Ovary (tissue), 9 donors: Measurements from ENCODE around the gene HYI. TPM values are rescaled to one million over a fixed set of nuclear protein-coding genes. Genes with fewer than 3 reads are reported as not detected.

Source experiments
- DNase-seq, 5 donors: peaks; one replicate each; pipeline ENCODE4 v3.0.0-alpha.2; 2019 to 2020
- H3K27ac ChIP-seq, 2 donors: fragments of 200-600 bp; one replicate each; pipeline versions ENCODE4 v1.5.1 to v1.8.0; 2019 to 2022
- H3K27me3 ChIP-seq: fragments of 200-600 bp; one replicate; pipeline ENCODE4 v1.8.0; 2022
- H3K36me3 ChIP-seq: fragments of 200-600 bp; sonication (generic); one replicate; pipeline ENCODE4 v1.5.1; 2019
- H3K4me1 ChIP-seq: one replicate; pipeline ENCODE4 v1.8.1; 2013; ENCODE audit warnings: mild to moderate bottlenecking, moderate library complexity; ENCODE audit not compliant: insufficient read depth
- H3K4me3 ChIP-seq: fragments of 200-600 bp; sonication (generic); one replicate; pipeline ENCODE4 v1.5.1; 2017
- H3K9me3 ChIP-seq, 2 donors: fragments of 200-600 bp in 1 of 2; sonication (generic) in 1 of 2; one replicate each; pipeline versions ENCODE4 v1.5.1 to v1.8.1; 2013 to 2019; ENCODE audit warnings: mild to moderate bottlenecking in 1 of 2, moderate library complexity in 1 of 2
- EP300 ChIP-seq: sonication (generic); formaldehyde crosslinking; IDR thresholded peaks from one replicate; pipeline ENCODE4 v1.6.1; 2017; ENCODE audit warnings: antibody characterized with exemption
- POLR2A ChIP-seq: fragments of 450-650 bp; IDR thresholded peaks from one replicate; pipeline ENCODE4 v1.6.1; 2017; ENCODE audit warnings: antibody characterized with exemption, mild to moderate bottlenecking, moderate library complexity
- WGBS, 3 donors: extraction: QIAGEN DNeasy Blood & Tissue Kit in 1 of 3; methylation state at CpG; one replicate each; pipeline versions ENCODE4 v1.1.5 to v1.1.7; 2013 to 2017; 5-methylcytosine and 5-hydroxymethylcytosine counted together
- intact Hi-C, 4 donors: fragments of 100-400 bp; cut with DNase I; formaldehyde crosslinking; loops; one replicate each; pipeline versions ENCODE4 v1.11.0 to v1.15.1; 2022 to 2023
- polyA plus RNA-seq, 2 donors: library from polyadenylated mRNA; stranded (reverse); fragments of 200-250 nt in 1 of 2; fragments of 350-450 nt in 1 of 2; fragmentation: Illumina TruSeq in 1 of 2; extraction: RNeasy Lipid Tissue Mini Kit (QIAGEN cat#74804) in 1 of 2; gene quantifications; one replicate each; pipeline ENCODE4 v1.2.3, GENCODE V29; 2013 to 2014
- total RNA-seq, 7 donors: library from RNA; depleted of rRNA in 2 of 7; stranded (reverse); fragments of >200 nt in 2 of 7; fragmentation: NEBNext Ultra II Directional in 3 of 7; extraction: Animal tissue kit (Norgen Biotek cat#: 25700) in 3 of 7; gene quantifications; one replicate each; pipeline versions ENCODE4 v1.1.0 to v1.2.4, GENCODE V29; 2016 to 2023
- TF ChIP-seq, protein P1 (sequence below), 3 donors: fragments of 450-650 bp in 2 of 3; fragments of 200-600 bp in 1 of 3; IDR thresholded peaks; one replicate each; pipeline versions ENCODE4 v1.5.1 to v1.8.0; 2016 to 2022; ENCODE audit warnings: antibody characterized with exemption in 3 of 3, mild to moderate bottlenecking in 1 of 3
- donor health status: DM: no; HTN: no; CAD: no; lungs with moderate emphysema.
- donor health status: DM: no; HTN: no; CAD: no.
- donor health status: Bipolar disorder and iron deficiency.
- donor health status: DM: yes; HTN: yes; CAD: no.
- donor health status: DM: no; HTN: no; CAD: no.
- donor health status: DM: yes; HTN: yes; CAD: no.

The HYI gene
- total and polyA plus RNA-seq, 9 donors: 16.6 to 94.4 (median 77.2) TPM

DNA sequence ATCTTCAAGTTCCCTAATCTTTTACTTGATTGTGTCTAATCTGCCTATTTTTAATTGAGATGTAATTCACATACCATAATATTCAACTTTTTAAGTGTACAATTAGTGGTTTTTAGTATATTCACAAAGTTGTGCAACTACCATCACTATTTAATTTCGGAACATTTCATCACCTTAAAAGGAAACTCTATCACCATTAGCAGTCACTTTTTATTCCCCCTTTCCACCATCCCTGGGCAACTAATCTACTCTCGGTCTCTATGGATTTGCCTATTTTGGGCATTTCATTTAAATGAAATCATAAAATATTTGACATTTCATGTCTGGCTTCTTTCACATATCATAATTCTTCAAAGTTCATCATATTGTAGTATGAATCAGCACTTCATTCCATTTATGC, 30.6 kb upstream of the HYI start:
- Histone ChIP-seq H3K4me3 (no peak overlapping the region), H3K9me3 (no peaks in the 10 kb centered on the region), H3K4me1 (no peaks in the 10 kb centered on the region), H3K27me3 (no peaks in the 10 kb centered on the region), H3K27ac (no peak overlapping the region), H3K36me3 (no peaks in the 10 kb centered on the region)
- intact Hi-C loops: no loop called here
- no peak for DNase-seq
- TF ChIP-seq, protein P1, sequence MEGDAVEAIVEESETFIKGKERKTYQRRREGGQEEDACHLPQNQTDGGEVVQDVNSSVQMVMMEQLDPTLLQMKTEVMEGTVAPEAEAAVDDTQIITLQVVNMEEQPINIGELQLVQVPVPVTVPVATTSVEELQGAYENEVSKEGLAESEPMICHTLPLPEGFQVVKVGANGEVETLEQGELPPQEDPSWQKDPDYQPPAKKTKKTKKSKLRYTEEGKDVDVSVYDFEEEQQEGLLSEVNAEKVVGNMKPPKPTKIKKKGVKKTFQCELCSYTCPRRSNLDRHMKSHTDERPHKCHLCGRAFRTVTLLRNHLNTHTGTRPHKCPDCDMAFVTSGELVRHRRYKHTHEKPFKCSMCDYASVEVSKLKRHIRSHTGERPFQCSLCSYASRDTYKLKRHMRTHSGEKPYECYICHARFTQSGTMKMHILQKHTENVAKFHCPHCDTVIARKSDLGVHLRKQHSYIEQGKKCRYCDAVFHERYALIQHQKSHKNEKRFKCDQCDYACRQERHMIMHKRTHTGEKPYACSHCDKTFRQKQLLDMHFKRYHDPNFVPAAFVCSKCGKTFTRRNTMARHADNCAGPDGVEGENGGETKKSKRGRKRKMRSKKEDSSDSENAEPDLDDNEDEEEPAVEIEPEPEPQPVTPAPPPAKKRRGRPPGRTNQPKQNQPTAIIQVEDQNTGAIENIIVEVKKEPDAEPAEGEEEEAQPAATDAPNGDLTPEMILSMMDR (IDR thresholded peaks at IDR 0.05): no peak
- TF ChIP-seq POLR2A (no peak), EP300 (no peak)
- WGBS, 3 donors: 91 to 94% (median 93%) methylated on average over 2 of the region's 2 CpGs

DNA sequence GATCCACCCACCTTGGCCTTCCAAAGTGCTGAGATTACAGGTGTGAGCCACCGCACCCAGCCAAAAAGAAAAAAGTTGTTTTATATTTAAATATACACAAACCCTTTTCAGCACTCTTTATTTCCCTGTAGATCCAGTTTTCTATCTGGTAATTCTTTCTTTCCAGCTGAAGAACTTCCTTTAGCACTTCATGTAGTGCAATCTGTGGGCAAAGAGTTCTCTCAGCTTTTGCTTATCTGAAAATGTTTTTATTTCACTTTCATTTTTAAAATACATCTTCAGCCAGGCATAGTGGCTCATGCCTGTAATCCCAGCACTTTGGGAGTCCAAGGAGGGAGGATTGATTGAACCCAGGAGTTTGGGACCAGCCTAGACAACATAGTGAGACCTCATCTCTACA, 28.5 kb upstream of the HYI start:
- H3K36me3 ChIP-seq: no peaks in the 10 kb centered on the region
- no peak for TF ChIP-seq EP300
- TF ChIP-seq POLR2A: no peak
- TF ChIP-seq, protein P1 (IDR thresholded peaks at IDR 0.05): no peak
- H3K27me3 ChIP-seq: no peaks in the 10 kb centered on the region
- no peak overlapping the region for H3K4me3 ChIP-seq
- intact Hi-C loops: no loop called here
- H3K27ac ChIP-seq: no peak overlapping the region
- no peaks in the 10 kb centered on the region for H3K9me3 ChIP-seq
- no peaks in the 10 kb centered on the region for H3K4me1 ChIP-seq
- WGBS, 3 donors: 40 to 62% (median 53%) methylated on average over 1 of the region's 1 CpG
- no peak for DNase-seq

DNA sequence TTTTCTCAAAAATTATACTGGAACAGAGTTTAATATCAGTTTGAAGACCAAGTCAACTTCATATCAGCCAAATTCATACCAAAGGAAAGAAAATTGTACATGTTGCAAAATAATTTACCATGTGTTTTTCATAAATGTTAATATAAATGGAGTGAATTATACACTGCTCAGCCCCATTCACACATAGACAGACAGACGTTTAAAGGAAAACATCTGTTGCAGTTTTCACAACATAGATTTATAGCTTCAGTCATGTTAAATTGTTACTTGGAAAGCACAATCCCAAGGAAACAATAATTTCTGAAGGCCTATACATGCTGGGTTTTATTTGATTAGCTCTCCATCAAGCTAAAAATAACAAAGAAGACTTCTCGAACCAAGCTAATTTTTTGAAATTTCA, 27.8 kb upstream of the HYI start:
- intact Hi-C loops: no loop called here
- DNase-seq: no peak
- no peaks in the 10 kb centered on the region for H3K9me3 ChIP-seq
- no peaks in the 10 kb centered on the region for H3K27me3 ChIP-seq
- 71 to 81% (median 78%) methylated on average over 2 of the region's 2 CpGs for WGBS, 3 donors
- H3K4me1 ChIP-seq: no peaks in the 10 kb centered on the region
- TF ChIP-seq EP300: no peak
- TF ChIP-seq, protein P1 (IDR thresholded peaks at IDR 0.05): no peak
- no peak for TF ChIP-seq POLR2A
- no peaks in the 10 kb centered on the region for H3K36me3 ChIP-seq
- H3K27ac ChIP-seq: no peak overlapping the region
- H3K4me3 ChIP-seq: no peak overlapping the region

DNA sequence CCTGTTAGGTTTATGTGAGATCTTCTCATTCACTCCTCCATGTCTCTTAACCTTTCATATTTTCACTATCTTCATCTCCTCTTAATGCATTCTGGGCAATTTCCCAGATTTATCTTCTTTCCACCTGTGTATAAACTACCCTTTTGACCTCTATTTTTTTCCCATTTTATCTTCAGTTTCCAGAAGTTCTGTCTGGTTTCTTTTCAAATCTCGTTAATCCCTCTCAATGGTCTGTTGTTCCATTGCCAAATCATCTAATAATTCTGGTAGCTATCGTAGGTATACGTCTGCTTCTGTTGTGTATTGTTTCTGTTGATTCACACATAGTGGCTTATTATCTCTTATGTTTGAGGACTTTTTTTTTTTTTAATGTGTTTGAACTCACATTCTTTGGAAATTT, 25.7 kb upstream of the HYI start:
- intact Hi-C loops: no loop called here

More for the DNA sequence above, 25.7 kb upstream of the HYI start:
- Histone ChIP-seq H3K9me3 (no peaks in the 10 kb centered on the region), H3K4me1 (no peaks in the 10 kb centered on the region), H3K4me3 (no peak overlapping the region), H3K27ac (no peak overlapping the region), H3K36me3 (no peaks in the 10 kb centered on the region), H3K27me3 (no peaks in the 10 kb centered on the region)
- no peak for DNase-seq
- TF ChIP-seq EP300: no peak
- TF ChIP-seq, protein P1 (IDR thresholded peaks at IDR 0.05): no peak
- WGBS, 3 donors: 61 to 68% (median 61%) methylated on average over 3 of the region's 3 CpGs
